HFF-Myc (cell line): ENCODE measurements around the gene HNRNPA2B1.
"Not testable (repeated sequence)": the region's sequence is repeated elsewhere in the genome, so short reads cannot be mapped to it uniquely, and the experiment has no call there.

Source experiments
- DNase-seq: peaks from one replicate; pipeline ENCODE4 v3.0.0-alpha.2; 2011; ENCODE audit warnings: low read depth; ENCODE audit errors: extremely low read depth
- H3K4me3 ChIP-seq: replicated peaks from 2 replicates; pipeline ENCODE4 v1.5.1; 2011; ENCODE audit warnings: low read depth, mild to moderate bottlenecking, control low read depth, low read length
- CTCF ChIP-seq: IDR thresholded peaks from 2 replicates; pipeline ENCODE4 v1.5.1; 2012; ENCODE audit warnings: mild to moderate bottlenecking, low read depth, low read length, control low read depth; ENCODE audit errors: missing control alignments

HNRNPA2B1 gene

DNA sequence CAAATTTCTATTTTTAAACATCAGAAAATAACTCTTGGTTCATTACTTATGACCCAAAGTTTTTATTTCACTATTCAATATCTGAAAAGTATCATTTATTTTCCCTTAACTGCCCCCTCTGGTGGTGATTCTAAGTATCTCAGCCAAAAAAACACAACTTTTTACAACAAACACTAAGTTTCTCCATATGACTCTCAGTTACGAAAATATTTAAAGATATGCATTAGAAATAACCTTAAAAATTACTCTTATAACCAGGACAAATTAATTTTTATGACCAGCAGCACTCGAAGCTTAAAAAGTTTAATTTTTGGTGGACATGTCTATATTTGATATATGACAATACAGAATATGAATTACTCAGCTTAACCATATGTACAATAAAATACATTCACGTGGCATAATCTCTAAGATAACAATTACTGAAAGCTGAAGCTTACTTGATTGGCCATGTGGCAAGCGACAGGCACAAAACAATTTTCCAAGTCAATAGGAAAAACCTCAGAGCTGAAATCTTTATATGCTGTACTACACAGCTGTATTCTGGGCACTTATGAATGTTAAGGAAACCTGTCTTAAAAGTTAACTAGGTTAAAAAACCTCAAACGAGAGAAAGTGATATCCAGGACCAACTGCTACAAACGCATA is 2.3 kb downstream of the HNRNPA2B1 start:
- peak; percentile 47 for TF ChIP-seq CTCF
- H3K4me3 ChIP-seq, result peak overlapping the region; percentile 87
- no peak for DNase-seq

GRCh38 chr7:26197153-26198115 is 3.1 kb downstream of the HNRNPA2B1 start:
- peak overlapping the region; percentile 87 for H3K4me3 ChIP-seq
- no peak for DNase-seq
- TF ChIP-seq CTCF, result no peak

GRCh38 chr7:26195867-26196657 is 4.5 kb downstream of the HNRNPA2B1 start:
- DNase-seq, result no peak
- no peak for TF ChIP-seq CTCF
- peak overlapping the region; percentile 87 for H3K4me3 ChIP-seq

DNA sequence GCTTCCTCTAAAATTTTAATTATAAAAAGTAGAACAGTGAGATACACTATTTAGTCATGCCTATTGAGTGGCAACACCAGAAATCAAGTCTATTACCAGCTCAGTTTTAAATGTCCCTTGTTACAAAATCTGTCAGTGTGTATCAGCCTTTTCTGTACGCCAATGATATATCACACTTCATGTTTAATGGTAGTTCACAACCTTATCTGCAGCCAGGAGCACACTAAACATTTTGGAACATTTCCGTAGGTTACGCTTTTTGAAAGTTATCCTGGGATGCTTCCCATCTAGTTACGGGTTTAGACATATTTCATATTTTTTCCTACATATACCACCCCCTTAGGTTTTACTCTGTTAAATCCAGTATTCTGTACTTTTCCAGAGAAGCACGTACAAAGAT is 5.4 kb downstream of the HNRNPA2B1 start:
- H3K4me3 ChIP-seq, result peak overlapping the region; percentile 87; the same call in 1 of the 2 replicates
- DNase-seq, result no peak

DNA sequence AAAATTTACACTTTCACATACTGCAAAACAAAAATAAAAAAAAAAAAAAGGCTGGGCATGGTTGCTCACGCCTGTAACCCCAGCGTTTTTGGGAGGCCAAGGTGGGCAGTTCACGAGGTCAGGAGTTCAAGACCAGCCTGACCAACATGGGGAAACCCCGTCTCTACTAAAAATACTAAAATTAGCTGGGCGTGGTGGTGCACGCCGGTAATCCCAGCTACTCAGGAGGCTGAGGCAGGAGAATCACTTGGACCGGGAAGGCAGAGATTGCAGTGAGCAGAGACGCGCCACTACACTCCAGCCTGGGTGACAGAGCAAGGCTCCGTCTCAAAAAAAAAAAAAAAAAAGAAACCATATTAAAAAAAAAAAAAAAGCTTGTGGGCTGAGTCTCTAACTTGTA is 5.8 kb downstream of the HNRNPA2B1 start:
- H3K4me3 ChIP-seq, result peak overlapping the region; percentile 20

More for the DNA sequence above, 5.4 kb downstream of the HNRNPA2B1 start:
- no peak for TF ChIP-seq CTCF

DNA sequence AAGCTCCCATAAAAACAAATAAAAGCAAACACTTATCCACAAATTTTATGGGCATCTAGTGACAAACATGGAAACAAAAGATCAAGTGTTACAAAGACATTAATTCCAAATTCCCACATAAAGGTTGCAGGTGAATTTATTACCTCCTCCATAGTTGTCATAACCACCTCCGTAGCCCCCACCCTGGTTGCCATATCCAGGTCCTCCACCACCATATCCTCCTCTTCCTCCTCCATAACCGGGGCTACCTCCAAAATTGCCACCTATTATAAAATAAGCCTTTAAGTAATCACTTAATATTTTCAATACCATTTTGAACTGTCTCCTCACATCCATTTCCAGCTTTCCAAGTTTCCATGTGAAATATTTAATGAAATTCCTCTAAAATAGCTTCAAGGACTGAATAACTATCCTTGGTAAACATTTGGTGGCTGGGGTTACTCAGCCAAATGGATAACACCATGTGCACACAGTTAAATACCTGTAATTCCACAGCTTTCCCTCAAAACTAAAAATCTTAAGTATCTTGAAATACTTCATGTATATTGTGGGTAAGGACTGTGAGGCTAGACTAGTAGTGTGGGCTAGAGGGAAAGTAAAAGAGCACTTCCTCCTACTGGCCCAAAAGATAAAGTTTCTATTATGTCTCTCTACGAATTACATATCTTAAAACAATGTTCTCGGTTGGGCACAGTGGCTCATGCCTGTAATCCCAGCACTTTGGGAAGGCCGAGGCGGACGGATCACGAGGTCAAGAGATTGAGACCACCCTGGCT is 6.9 kb downstream of the HNRNPA2B1 start:
- TF ChIP-seq CTCF, result no peak
- H3K4me3 ChIP-seq, result no peak overlapping the region; the same call in 1 of the 2 replicates
- DNase-seq, result no peak

More for the DNA sequence above, 5.8 kb downstream of the HNRNPA2B1 start:
- not testable (repeated sequence) for DNase-seq
